Lower leg skin (tissue), 3 donors: ENCODE results near the gene SLC45A3.

Source experiments
- CTCF ChIP-seq, 3 donors: fragments of 450-650 bp; IDR thresholded peaks; one replicate each; pipeline ENCODE4 v1.5.1; 2016; ENCODE audit warnings: antibody characterized with exemption in 3 of 3, mild to moderate bottlenecking in 3 of 3, moderate library complexity in 2 of 3
- POLR2A ChIP-seq, 2 donors: fragments of 450-650 bp; IDR thresholded peaks; one replicate each; pipeline ENCODE4 v1.6.1; 2016 to 2017; ENCODE audit warnings: antibody characterized with exemption in 2 of 2, mild to moderate bottlenecking in 1 of 2, moderate library complexity in 1 of 2

- no peak for TF ChIP-seq CTCF (IDR thresholded peaks at IDR 0.05)
- no peak for TF ChIP-seq POLR2A (IDR thresholded peaks at IDR 0.05)
Measured at GRCh38 chr1:205699416-205699815, 19.1 kb upstream of the SLC45A3 start.
